Hepatocyte (in vitro differentiated cells): Measurements from ENCODE around the gene CISD2. TPM values are rescaled to one million over a fixed set of nuclear protein-coding genes. Genes with fewer than 3 reads are reported as not detected.

Experiments
- DNase-seq: peaks from one replicate; pipeline ENCODE4 v3.0.0-alpha.2; 2016; ENCODE audit warnings: low spot score
- H2AFZ ChIP-seq: fragments of 200-600 bp; sonication (generic); 2 replicates; pipeline ENCODE4 v1.6.0; 2016; ENCODE audit warnings: antibody characterized with exemption, mild to moderate bottlenecking
- H3K27ac ChIP-seq: fragments of 200-600 bp; sonication (generic); 2 replicates; pipeline ENCODE4 v1.5.1; 2016; ENCODE audit warnings: mild to moderate bottlenecking
- H3K27me3 ChIP-seq: fragments of 200-600 bp; sonication (generic); 2 replicates; pipeline ENCODE4 v1.6.1; 2016
- H3K36me3 ChIP-seq: fragments of 200-600 bp; sonication (generic); replicated peaks from 2 replicates; pipeline ENCODE4 v1.5.1; 2016; ENCODE audit warnings: low read depth; ENCODE audit not compliant: insufficient read depth
- H3K4me1 ChIP-seq: fragments of 200-600 bp; sonication (generic); 2 replicates; pipeline ENCODE4 v1.5.1; 2016; ENCODE audit warnings: mild to moderate bottlenecking, moderate library complexity; ENCODE audit not compliant: insufficient read depth
- H3K4me2 ChIP-seq: fragments of 200-600 bp; sonication (generic); 2 replicates; pipeline ENCODE4 v1.6.0; 2016
- H3K4me3 ChIP-seq: fragments of 200-600 bp; sonication (generic); 2 replicates; pipeline ENCODE4 v1.5.1; 2016; ENCODE audit warnings: mild to moderate bottlenecking
- H3K79me2 ChIP-seq: fragments of 200-600 bp; sonication (generic); 2 replicates; pipeline ENCODE4 v1.6.0; 2017; ENCODE audit warnings: mild to moderate bottlenecking
- H3K9me2 ChIP-seq: fragments of 200-600 bp; sonication (generic); replicated peaks from 2 replicates; pipeline ENCODE4 v1.6.0; 2017; ENCODE audit warnings: mild to moderate bottlenecking; ENCODE audit not compliant: insufficient read depth
- H3K9me3 ChIP-seq: fragments of 200-600 bp; sonication (generic); 2 replicates; pipeline ENCODE4 v1.5.1; 2016; ENCODE audit warnings: low read depth, mild to moderate bottlenecking
- H4K20me1 ChIP-seq: fragments of 200-600 bp; sonication (generic); 2 replicates; pipeline ENCODE4 v1.6.0; 2016; ENCODE audit warnings: mild to moderate bottlenecking; ENCODE audit not compliant: insufficient read depth, poor library complexity, severe bottlenecking
- EZH2 ChIP-seq: fragments of 200-600 bp; sonication (generic); IDR thresholded peaks from 2 replicates; pipeline ENCODE4 v1.6.1; 2016; ENCODE audit warnings: antibody characterized with exemption, mild to moderate bottlenecking, borderline replicate concordance
- EZH2phosphoT487 ChIP-seq: fragments of 200-600 bp; sonication (generic); IDR thresholded peaks from one replicate; pipeline ENCODE4 v1.6.1; 2018; ENCODE audit warnings: antibody characterized with exemption, mild to moderate bottlenecking, low read depth, moderate library complexity; ENCODE audit not compliant: unreplicated experiment, severe bottlenecking
- WGBS: methylation state at CpG from one replicate; pipeline ENCODE4 v1.1.6; 2016; ENCODE audit warnings: low lambda C conversion rate; ENCODE audit errors: missing lambda C conversion rate; 5-methylcytosine and 5-hydroxymethylcytosine counted together
- polyA plus RNA-seq: library from polyadenylated mRNA; unstranded; fragments of >200 nt; fragmentation: Nextera tagmentation; extraction: Ambion mirVana; gene quantifications from 2 replicates; pipeline ENCODE4 v1.2.1, GENCODE V29; 2016
- total RNA-seq: library from RNA; depleted of rRNA; stranded (reverse); fragments of >200 nt; gene quantifications from 2 replicates; pipeline ENCODE4 v1.2.3, GENCODE V29; 2014
- TF ChIP-seq, protein P1 (sequence below): fragments of 200-600 bp; sonication (generic); IDR thresholded peaks from 2 replicates; pipeline ENCODE4 v1.5.1; 2016; ENCODE audit warnings: antibody characterized with exemption, mild to moderate bottlenecking; ENCODE audit not compliant: poor library complexity

The CISD2 gene
- total and polyA plus RNA-seq, 2 experiments from 2014 or later: 58.4 to 76.7 TPM

DNA sequence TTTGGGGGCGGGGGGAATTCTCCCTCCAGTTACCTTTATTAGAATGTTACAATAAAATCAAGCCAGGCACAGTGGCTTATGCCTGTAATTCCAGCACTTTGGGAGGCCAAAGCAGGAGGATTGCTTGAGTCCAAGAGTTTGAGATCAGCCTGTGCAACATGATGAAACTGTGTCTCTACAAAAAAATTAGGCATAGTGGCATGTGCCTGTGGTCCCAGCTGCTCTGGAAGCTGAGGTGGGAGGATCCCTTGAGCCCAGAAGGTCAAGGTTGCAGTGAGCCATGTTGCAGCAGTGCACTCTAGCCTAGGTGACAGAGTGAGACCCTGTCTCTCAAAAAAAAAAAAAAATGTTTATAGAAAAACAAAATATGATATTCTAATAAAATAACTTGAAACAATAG, 36.1 kb upstream of the CISD2 start:
- peaks cover 9% of the 10 kb centered on the region for H3K4me1 ChIP-seq

DNA sequence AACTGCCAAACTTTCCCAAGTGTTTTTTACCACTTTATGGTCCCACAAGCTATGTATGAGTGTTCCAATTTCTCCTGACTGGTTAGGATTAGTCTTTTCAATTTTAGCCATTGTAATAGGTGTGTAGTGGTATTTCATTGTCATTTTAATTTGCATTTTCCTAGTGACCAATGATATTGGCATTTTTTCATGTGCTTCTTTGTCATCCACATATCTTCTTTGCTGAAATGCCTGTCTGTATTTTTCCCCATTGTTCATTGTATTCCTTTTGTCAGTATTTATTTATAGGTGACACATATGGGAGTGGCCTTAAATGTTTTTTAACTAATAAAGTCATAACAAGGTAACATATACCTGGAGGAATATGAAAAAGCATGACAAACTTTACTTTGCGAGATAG, 32.2 kb upstream of the CISD2 start:
- 98% methylated on average over 1 of the region's 1 CpG for WGBS
- H3K27me3 ChIP-seq: no peaks in the 10 kb centered on the region
- H2AFZ ChIP-seq: no peak overlapping the region
- no peaks in the 10 kb centered on the region for H3K4me1 ChIP-seq
- H3K9me2 ChIP-seq: no peaks in the 10 kb centered on the region
- H3K4me2 ChIP-seq: no peak overlapping the region
- H3K36me3 ChIP-seq: no peaks in the 10 kb centered on the region
- TF ChIP-seq, protein P1, sequence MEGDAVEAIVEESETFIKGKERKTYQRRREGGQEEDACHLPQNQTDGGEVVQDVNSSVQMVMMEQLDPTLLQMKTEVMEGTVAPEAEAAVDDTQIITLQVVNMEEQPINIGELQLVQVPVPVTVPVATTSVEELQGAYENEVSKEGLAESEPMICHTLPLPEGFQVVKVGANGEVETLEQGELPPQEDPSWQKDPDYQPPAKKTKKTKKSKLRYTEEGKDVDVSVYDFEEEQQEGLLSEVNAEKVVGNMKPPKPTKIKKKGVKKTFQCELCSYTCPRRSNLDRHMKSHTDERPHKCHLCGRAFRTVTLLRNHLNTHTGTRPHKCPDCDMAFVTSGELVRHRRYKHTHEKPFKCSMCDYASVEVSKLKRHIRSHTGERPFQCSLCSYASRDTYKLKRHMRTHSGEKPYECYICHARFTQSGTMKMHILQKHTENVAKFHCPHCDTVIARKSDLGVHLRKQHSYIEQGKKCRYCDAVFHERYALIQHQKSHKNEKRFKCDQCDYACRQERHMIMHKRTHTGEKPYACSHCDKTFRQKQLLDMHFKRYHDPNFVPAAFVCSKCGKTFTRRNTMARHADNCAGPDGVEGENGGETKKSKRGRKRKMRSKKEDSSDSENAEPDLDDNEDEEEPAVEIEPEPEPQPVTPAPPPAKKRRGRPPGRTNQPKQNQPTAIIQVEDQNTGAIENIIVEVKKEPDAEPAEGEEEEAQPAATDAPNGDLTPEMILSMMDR: no peak
- TF ChIP-seq EZH2 (no peak), EZH2phosphoT487 (no peak)
- H3K79me2 ChIP-seq: peaks cover 6% of the 10 kb centered on the region
- H3K9me3 ChIP-seq: no peaks in the 10 kb centered on the region
- DNase-seq: no peak
- H3K27ac ChIP-seq: no peak overlapping the region
- H4K20me1 ChIP-seq: no peaks in the 10 kb centered on the region
- H3K4me3 ChIP-seq: no peak overlapping the region

More for the DNA sequence above, 36.1 kb upstream of the CISD2 start:
- TF ChIP-seq EZH2phosphoT487 (no peak), EZH2 (no peak)
- TF ChIP-seq, protein P1: no peak
- no peaks in the 10 kb centered on the region for H4K20me1 ChIP-seq
- no peaks in the 10 kb centered on the region for H3K9me3 ChIP-seq
- no peak overlapping the region for H3K27ac ChIP-seq
- no peaks in the 10 kb centered on the region for H3K27me3 ChIP-seq
- H3K36me3 ChIP-seq: no peaks in the 10 kb centered on the region
- no peak overlapping the region for H2AFZ ChIP-seq
- H3K4me3 ChIP-seq: no peak overlapping the region
- H3K4me2 ChIP-seq: no peak overlapping the region
- H3K9me2 ChIP-seq: no peaks in the 10 kb centered on the region
- peaks cover 28% of the 10 kb centered on the region for H3K79me2 ChIP-seq
- DNase-seq: no peak
- 100% methylated on average over 1 of the region's 1 CpG for WGBS

DNA sequence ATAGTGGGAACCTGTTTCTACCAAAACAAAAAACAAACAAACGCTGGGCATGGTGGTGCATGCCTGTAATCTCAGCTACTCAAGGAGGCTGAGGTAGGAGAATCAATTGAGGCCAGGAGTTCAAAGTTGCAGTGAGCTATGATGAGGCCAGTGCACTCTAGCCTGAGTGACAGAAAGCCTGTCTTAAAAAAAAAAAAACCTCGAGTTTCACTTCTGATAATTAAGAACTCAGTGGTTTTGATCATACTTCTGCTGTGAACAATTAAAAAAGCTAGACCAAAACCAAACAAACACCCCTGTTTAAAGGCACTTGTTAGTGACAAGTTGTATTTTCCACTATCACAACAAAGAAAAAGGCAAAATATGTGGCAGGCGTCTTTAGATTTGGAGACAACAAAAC, 26.4 kb upstream of the CISD2 start:
- 95% methylated on average over 3 of the region's 3 CpGs for WGBS
- Histone ChIP-seq H3K4me3 (no peak overlapping the region), H3K27ac (no peak overlapping the region), H3K79me2 (no peaks in the 10 kb centered on the region), H3K27me3 (no peaks in the 10 kb centered on the region), H3K4me1 (no peaks in the 10 kb centered on the region), H3K9me2 (no peaks in the 10 kb centered on the region), H3K4me2 (no peak overlapping the region), H3K36me3 (no peaks in the 10 kb centered on the region), H4K20me1 (no peaks in the 10 kb centered on the region), H3K9me3 (no peaks in the 10 kb centered on the region), H2AFZ (no peak overlapping the region)
- no peak for TF ChIP-seq EZH2
- no peak for DNase-seq

DNA sequence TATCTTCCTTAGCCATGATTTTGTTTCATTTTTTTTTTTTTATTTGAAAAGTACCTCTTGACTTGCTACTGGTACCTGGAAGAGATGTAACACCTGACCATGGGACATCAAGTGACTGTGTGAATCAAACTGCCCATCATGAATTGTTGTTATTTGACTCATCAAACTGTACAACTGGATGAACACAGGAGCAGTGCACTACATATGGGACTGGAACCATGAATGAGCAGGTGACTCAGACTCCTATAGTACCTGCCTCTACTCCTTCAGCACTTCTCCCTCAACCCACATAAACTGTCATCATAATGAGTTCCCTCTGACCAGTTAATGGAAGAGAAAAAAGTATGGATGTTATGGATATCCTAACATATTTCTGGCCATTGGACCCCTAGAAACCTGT, 25.5 kb upstream of the CISD2 start:
- H3K4me1 ChIP-seq: no peaks in the 10 kb centered on the region
- H3K4me2 ChIP-seq: no peak overlapping the region
- H3K36me3 ChIP-seq: no peaks in the 10 kb centered on the region
- H3K9me2 ChIP-seq: no peaks in the 10 kb centered on the region
- no peaks in the 10 kb centered on the region for H3K27me3 ChIP-seq
- no peaks in the 10 kb centered on the region for H3K9me3 ChIP-seq
- H3K79me2 ChIP-seq: no peaks in the 10 kb centered on the region
- DNase-seq: no peak
- H2AFZ ChIP-seq: no peak overlapping the region
- H3K4me3 ChIP-seq: no peak overlapping the region
- H4K20me1 ChIP-seq: no peaks in the 10 kb centered on the region
- TF ChIP-seq EZH2phosphoT487 (no peak), EZH2 (no peak)
- TF ChIP-seq, protein P1: no peak
- H3K27ac ChIP-seq: no peak overlapping the region
